ENCODE data around the gene TBC1D3I. TPM values are rescaled to one million over a fixed set of nuclear protein-coding genes. Genes with fewer than 3 reads are reported as not detected.
A peak's percentile ranks its signal among the peaks of the same experiment; 100 is the strongest.
"Not testable (repeated sequence)": the region's sequence is repeated elsewhere in the genome, so short reads cannot be mapped to it uniquely, and the experiment has no call there.

The TBC1D3I gene
- total RNA-seq, 1 donor from 2014 or later: 0.20 TPM

DNA sequence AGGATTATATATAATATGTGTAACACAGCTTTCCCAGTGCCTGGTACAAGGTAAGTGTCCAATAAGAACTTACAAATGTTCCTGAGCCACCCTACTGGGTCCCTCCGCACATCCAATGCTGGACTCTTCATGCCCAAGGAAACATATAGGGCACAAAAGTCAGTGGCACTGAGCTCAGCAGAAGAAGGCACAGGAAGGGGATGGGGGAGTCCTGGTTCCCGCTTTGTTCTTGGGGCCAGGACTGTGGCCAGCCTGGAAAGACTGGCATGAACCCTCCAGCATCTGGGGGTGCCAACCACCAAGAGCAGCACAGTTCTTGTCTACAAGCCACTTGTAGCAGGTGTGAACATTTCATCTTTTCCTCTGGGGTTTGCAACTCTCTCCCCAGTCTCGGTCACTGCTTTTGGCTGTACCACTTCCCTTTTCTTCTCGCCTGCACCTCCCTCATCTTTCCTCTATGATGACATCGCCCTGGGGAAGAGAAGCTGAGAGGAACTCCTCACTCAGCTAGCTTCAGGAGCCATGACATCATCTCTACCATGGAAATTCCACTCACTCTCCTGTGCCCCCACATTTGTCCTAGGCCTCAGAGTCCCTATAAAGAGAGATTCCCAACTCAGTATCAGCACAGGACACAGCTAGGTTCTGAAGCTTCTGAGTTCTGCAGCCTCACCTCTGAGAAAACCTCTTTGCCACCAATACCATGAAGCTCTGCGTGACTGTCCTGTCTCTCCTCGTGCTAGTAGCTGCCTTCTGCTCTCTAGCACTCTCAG, 53.7 kb downstream of the TBC1D3I start, which contains the start of gene CCL4L2:
CCL4L2 (plus strand) TSS at position 625 of the 773 bp plus-strand sequence.
- peak; percentile 75 for ATAC-seq
- intact Hi-C loops (cut with micrococcal nuclease); DNase-seq: not testable (repeated sequence)

DNA sequence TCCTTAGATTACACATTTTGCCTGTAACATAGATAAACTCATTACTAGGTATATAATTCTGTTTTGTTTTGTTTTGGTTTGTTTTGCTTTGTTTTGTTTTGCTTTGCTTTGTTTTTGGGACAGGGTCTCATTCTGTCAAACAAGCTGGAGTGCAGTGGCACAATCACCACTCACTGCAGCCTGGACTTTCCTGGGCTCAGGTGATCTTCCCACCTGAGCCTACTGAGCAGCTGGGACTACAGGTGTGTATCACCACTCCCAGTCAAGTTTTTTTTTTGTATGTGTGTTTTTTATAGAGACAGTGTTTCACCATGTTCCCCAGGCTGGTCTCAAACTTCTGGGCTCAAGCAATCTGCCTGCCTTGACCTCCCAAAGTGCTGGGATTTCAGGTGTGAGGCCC, 54.8 kb downstream of the TBC1D3I start:
- ATAC-seq (no peak), DNase-seq (no peak)
- intact Hi-C loops (cut with micrococcal nuclease): no loop called here

GRCh38 chr17:36207383-36207782, 57.0 kb downstream of the TBC1D3I start:
- DNase-seq; intact Hi-C loops (cut with micrococcal nuclease); ATAC-seq: not testable (repeated sequence)

GRCh38 chr17:36206486-36206821, 57.9 kb downstream of the TBC1D3I start:
- ATAC-seq; intact Hi-C loops (cut with micrococcal nuclease); DNase-seq: not testable (repeated sequence)

DNA sequence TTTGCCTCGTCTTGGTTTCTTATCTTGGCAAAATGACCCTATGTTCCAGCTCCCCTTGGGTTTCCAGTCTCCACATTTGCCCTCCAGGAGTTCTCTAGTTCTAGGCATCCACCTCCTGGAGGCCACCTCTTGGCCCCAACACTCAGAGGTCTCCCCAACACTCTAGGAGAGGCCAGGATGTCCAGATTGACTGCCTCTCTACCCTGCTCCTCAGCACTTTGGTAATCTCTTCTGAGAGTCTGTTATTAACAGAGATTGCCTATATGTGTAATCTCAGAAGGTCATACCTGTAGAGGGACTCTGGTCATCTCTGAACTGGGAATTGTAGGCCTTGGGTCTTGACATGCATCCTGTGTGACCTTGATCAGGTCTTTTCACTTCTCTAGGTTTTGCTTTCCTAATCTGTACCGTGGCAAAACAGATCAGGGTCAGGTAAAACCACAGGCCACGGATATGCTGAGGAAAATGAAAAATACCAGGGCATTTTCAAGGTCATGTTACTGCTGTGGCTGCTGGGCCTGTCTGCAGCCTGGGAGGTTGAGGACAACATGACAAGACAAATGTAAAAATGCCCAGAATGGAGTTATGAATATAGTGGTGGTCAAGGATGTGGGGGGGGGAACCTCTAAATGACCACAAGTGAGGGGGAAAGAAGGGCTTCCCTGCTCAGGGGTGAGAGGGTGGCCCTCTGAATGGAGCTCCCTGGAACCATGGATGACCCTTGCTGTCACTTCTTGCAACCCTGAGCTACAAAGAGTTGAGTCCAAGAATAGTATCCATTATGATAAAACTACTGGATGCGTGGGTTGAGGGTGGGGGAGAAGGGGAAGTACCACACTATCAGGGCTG, 58.5 kb downstream of the TBC1D3I start:
- intact Hi-C loops (cut with micrococcal nuclease): no loop called here
- DNase-seq (no peak), ATAC-seq (no peak)

- intact Hi-C loops (cut with micrococcal nuclease): no loop called here
- no peak for DNase-seq
- ATAC-seq: no peak
Observed at GRCh38 chr17:36204724-36205500, 59.5 kb downstream of the TBC1D3I start.

Other genes starting within 250 kb of the TBC1D3I start
- gene CCL23, start 246.6 kb downstream of the TBC1D3I start, total RNA-seq: not detected
- gene CCL18, start 200.3 kb downstream of the TBC1D3I start, total RNA-seq: 1.4 TPM
- not detected for gene CCL3, start 174.4 kb downstream of the TBC1D3I start, total RNA-seq
- gene CCL4, start 160.7 kb downstream of the TBC1D3I start, total RNA-seq: 0.74 TPM
- gene TBC1D3B, start 87.9 kb downstream of the TBC1D3I start, total RNA-seq: 2.8 TPM
- gene CCL3L1, start 67.8 kb downstream of the TBC1D3I start, total RNA-seq: not detected
- gene CCL4L2, start 53.5 kb downstream of the TBC1D3I start, total RNA-seq: not detected
- not detected for gene TBC1D3G, start 59.3 kb upstream of the TBC1D3I start, total RNA-seq
- gene TBC1D3H, start 123.9 kb upstream of the TBC1D3I start, total RNA-seq: not detected
- gene ZNHIT3, start 222.1 kb upstream of the TBC1D3I start, total RNA-seq: 22.1 TPM